Sigmoid colon (tissue), 3 donors: ENCODE measurements around the gene TMEM181.

Experiments used
- POLR2A ChIP-seq, 2 donors: fragments of 450-650 bp; IDR thresholded peaks; one replicate each; pipeline ENCODE4 v1.6.1; 2016; ENCODE audit warnings: antibody characterized with exemption in 2 of 2, mild to moderate bottlenecking in 2 of 2, moderate library complexity in 2 of 2
- TF ChIP-seq, protein P1 (sequence below), 4 experiments: fragments of 450-650 bp in 3 of 4; fragments of 200-600 bp in 1 of 4; IDR thresholded peaks; one replicate each; pipeline ENCODE4 v1.5.1; 2016 to 2019; ENCODE audit warnings: antibody characterized with exemption in 4 of 4, mild to moderate bottlenecking in 3 of 4, moderate library complexity in 2 of 4

DNA sequence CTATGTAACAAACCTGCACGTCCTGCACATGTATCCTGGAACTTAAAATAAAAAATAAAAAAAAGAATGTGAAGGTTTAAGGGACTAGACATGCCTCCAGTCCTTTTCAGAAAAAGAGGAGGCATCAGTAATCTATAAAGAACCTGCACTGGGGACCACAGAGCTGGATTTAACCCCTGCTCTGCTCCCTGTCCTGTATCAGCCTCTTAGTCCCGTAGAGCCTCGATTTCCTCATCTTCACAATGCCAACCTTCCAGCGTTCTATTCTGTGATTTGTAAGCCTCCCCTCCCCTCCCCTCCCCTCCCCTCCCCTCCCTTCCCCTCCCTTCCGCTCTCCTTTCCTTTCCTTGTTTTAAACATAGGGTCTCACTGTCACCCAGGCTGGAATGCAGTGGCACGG, 31.1 kb upstream of the TMEM181 start:
- TF ChIP-seq, protein P1, sequence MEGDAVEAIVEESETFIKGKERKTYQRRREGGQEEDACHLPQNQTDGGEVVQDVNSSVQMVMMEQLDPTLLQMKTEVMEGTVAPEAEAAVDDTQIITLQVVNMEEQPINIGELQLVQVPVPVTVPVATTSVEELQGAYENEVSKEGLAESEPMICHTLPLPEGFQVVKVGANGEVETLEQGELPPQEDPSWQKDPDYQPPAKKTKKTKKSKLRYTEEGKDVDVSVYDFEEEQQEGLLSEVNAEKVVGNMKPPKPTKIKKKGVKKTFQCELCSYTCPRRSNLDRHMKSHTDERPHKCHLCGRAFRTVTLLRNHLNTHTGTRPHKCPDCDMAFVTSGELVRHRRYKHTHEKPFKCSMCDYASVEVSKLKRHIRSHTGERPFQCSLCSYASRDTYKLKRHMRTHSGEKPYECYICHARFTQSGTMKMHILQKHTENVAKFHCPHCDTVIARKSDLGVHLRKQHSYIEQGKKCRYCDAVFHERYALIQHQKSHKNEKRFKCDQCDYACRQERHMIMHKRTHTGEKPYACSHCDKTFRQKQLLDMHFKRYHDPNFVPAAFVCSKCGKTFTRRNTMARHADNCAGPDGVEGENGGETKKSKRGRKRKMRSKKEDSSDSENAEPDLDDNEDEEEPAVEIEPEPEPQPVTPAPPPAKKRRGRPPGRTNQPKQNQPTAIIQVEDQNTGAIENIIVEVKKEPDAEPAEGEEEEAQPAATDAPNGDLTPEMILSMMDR (IDR thresholded peaks at IDR 0.05): no peak
- TF ChIP-seq POLR2A (IDR thresholded peaks at IDR 0.05): no peak
